Thyroid gland (tissue), 4 donors: ENCODE data around the gene MRPL41. TPM values are rescaled to one million over a fixed set of nuclear protein-coding genes. Genes with fewer than 3 reads are reported as not detected.
"Not testable (repeated sequence)": the region's sequence is repeated elsewhere in the genome, so short reads cannot be mapped to it uniquely, and the experiment has no call there.

Source experiments
- DNase-seq, 2 donors: peaks; one replicate each; pipeline ENCODE4 v3.0.0-alpha.2; 2019
- H3K27ac ChIP-seq, 3 donors: fragments of 200-600 bp; sonication (generic); 1 replicate in 2 of 3; 2 replicates in 1 of 3; pipeline ENCODE4 v1.5.1; 2016 to 2019; ENCODE audit warnings: mild to moderate bottlenecking in 1 of 3, moderate library complexity in 1 of 3
- H3K27me3 ChIP-seq: fragments of 200-600 bp; sonication (generic); one replicate; pipeline ENCODE4 v1.5.1; 2019
- H3K36me3 ChIP-seq, 2 donors: fragments of 200-600 bp; sonication (generic); one replicate each; pipeline ENCODE4 v1.5.1; 2016 to 2019
- H3K4me1 ChIP-seq, 2 donors: fragments of 200-600 bp; sonication (generic); one replicate each; pipeline ENCODE4 v1.5.1; 2017 to 2019
- H3K4me3 ChIP-seq, 3 donors: fragments of 200-600 bp; sonication (generic); replicated peaks in 1 of 3; 1 replicate in 2 of 3; 2 replicates in 1 of 3; pipeline ENCODE4 v1.5.1; 2016; ENCODE audit warnings: mild to moderate bottlenecking in 1 of 3
- H3K9me3 ChIP-seq: fragments of 200-600 bp; sonication (generic); one replicate; pipeline ENCODE4 v1.5.1; 2017
- POLR2A ChIP-seq, 2 donors: fragments of 450-650 bp; IDR thresholded peaks; one replicate each; pipeline ENCODE4 v1.6.1; 2017; ENCODE audit warnings: antibody characterized with exemption in 2 of 2, mild to moderate bottlenecking in 2 of 2, moderate library complexity in 1 of 2
- WGBS, 2 donors: methylation state at CpG; one replicate each; pipeline ENCODE4 v1.1.5; 2017; 5-methylcytosine and 5-hydroxymethylcytosine counted together
- intact Hi-C: fragments of 100-400 bp; cut with DNase I; formaldehyde crosslinking; loops from one replicate; pipeline ENCODE4 v1.15.1; 2023
- total RNA-seq, 4 donors: library from RNA; depleted of rRNA; stranded (reverse); fragments of >200 nt; gene quantifications; one replicate each; pipeline ENCODE4 v1.2.3, GENCODE V29; 2016
- TF ChIP-seq, protein P1 (sequence below), 6 experiments: fragments of 200-600 bp in 3 of 6; fragments of 450-650 bp in 3 of 6; sonication (generic) in 3 of 6; IDR thresholded peaks; one replicate each; pipeline ENCODE4 v1.5.1; 2016 to 2019; ENCODE audit warnings: antibody characterized with exemption in 6 of 6, mild to moderate bottlenecking in 2 of 6, inconsistent platforms in 1 of 6, moderate library complexity in 1 of 6

The MRPL41 gene
- total RNA-seq, 4 donors from 2014 or later, result 24.5 to 67.2 (median 47.7) TPM

DNA sequence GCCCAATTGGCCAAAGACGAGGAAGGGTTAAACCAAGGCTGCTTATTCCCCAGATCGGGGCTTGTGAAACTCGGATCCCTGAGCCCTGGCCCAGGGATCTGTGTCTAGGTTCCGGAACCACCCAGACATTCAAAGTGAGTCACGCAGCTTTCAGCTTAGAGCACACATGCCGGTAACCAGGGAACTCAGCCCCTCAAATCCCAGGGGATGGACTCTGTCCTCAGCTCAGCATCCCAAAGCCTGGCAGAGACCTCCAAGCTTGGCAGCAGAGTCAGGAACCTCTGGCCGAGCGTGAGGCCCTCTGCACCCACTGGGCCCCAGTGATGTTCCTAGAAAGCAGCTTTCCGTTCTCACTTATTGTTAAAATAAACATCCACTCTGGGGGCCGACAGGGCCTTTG lies 6.6 kb upstream of the MRPL41 start:
- 84% methylated on average over 6 to 9 of the region's 10 CpGs for WGBS, 2 donors
- Histone ChIP-seq H3K4me3 (no peak overlapping the region), H3K27ac (no peak overlapping the region)

DNA sequence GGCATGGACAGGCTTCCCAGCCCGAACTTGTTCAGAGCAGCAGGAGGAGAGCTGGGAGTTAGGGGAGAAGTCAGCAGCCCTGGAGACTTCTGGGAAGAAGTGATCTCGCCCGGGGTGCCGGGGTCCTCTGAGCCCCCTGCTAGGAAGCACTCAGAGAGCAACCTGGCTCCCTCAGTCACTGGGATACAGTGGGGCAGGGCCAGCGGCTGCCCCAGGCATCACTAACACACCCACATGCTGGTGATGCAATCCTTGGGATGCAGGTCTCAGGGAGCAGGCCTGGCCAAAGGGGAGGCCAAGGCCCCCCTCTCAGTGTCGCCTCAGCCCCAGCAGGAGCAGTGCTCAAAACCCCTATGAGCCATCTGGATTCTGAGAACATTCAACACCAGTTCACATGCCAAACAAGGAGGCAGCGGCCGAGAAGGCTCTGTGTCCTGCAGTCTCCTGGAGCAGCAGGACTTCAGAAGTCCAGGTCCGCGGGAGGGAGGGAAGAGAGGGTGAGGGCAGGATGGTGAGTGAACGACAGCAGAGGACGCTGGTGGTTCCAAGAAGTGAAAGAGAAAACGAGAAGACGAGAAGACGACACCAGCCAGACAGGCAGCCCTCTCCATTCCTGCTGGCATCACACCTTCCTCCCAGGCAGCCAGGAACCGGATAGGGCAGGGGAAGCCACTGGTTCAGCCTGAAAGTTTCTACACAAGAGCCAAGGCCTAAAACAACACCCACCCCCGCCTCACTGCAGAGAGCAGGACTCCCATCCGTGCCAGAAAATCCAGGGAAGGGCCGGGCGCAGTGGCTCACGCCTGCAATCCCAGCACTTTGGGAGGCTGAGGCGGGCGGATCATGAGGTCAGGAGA lies 3.8 kb upstream of the MRPL41 start:
- TF ChIP-seq, protein P1, sequence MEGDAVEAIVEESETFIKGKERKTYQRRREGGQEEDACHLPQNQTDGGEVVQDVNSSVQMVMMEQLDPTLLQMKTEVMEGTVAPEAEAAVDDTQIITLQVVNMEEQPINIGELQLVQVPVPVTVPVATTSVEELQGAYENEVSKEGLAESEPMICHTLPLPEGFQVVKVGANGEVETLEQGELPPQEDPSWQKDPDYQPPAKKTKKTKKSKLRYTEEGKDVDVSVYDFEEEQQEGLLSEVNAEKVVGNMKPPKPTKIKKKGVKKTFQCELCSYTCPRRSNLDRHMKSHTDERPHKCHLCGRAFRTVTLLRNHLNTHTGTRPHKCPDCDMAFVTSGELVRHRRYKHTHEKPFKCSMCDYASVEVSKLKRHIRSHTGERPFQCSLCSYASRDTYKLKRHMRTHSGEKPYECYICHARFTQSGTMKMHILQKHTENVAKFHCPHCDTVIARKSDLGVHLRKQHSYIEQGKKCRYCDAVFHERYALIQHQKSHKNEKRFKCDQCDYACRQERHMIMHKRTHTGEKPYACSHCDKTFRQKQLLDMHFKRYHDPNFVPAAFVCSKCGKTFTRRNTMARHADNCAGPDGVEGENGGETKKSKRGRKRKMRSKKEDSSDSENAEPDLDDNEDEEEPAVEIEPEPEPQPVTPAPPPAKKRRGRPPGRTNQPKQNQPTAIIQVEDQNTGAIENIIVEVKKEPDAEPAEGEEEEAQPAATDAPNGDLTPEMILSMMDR (IDR thresholded peaks at IDR 0.05), result no peak
- no peak for TF ChIP-seq POLR2A (IDR thresholded peaks at IDR 0.05)
- Histone ChIP-seq H3K36me3 (no peaks in the 10 kb centered on the region), H3K27me3 (no peaks in the 10 kb centered on the region), H3K4me3 (no peak overlapping the region), H3K4me1 (peaks cover 27 to 29% of the 10 kb centered on the region in 2 donors), H3K27ac (peak overlapping the region in 1 of 3 donors; percentile 45), H3K9me3 (no peaks in the 10 kb centered on the region)
- 76 to 77% methylated on average over 18 to 21 of the region's 23 CpGs for WGBS, 2 donors
- intact Hi-C loops, result no loop called here
- peak; percentile 76 to 81 for DNase-seq

More for the DNA sequence above, 6.6 kb upstream of the MRPL41 start:
- peaks cover 24 to 26% of the 10 kb centered on the region in 2 donors for H3K4me1 ChIP-seq
- H3K27me3 ChIP-seq, result no peaks in the 10 kb centered on the region
- DNase-seq, result peak in 1 of 2 donors; percentile 14
- no peaks in the 10 kb centered on the region for H3K9me3 ChIP-seq
- TF ChIP-seq, protein P1 (IDR thresholded peaks at IDR 0.05), result no peak
- TF ChIP-seq POLR2A (IDR thresholded peaks at IDR 0.05), result no peak
- H3K36me3 ChIP-seq, result peaks cover 0 to 4% of the 10 kb centered on the region in 2 donors
- intact Hi-C loops, result no loop called here

DNA sequence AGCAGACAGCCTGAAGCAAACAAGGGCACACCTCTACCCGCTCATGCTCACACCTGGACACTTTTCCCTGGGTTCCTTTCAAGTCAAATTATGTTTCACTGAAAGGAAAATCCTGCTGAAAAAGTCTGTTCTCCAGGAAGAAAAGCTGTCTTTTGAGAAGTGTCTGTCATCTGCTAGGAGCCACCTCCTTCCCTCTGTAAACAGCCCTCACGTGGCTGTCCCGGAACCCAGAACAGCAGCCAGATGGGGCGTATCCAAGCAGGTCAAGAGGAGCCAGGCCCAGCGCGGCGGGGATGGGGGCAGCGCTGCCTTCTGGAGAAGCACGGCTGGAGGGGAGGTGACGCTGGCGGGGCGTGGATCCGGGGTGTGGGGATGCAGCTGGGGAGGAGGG lies 1.5 kb upstream of the MRPL41 start, which contains the start of gene PNPLA7:
Gene PNPLA7 (minus strand): TSS at position 172 of the 391 bp plus-strand sequence. CDS start 205 bp downstream, outside the sequence.
- intact Hi-C loops, result loop anchor here (10.0 kb wide), 1 partner anchor 65 kb away; the partner anchor contains the start of gene EHMT1
- H3K4me3 ChIP-seq, result peak within 1 kb of the TSS; percentile 6 to 78 (median 50)
- H3K36me3 ChIP-seq, result no peaks in the 10 kb centered on the region
- TF ChIP-seq POLR2A (IDR thresholded peaks at IDR 0.05), result peak in 1 of 2 donors; percentile 41
- TF ChIP-seq, protein P1 (IDR thresholded peaks at IDR 0.05), result no peak
- no peaks in the 10 kb centered on the region for H3K9me3 ChIP-seq
- WGBS, 2 donors, result 0 to 9% methylated on average over 3 of the region's 13 CpGs
- H3K27ac ChIP-seq, result peak within 1 kb of the TSS; percentile 87 to 93 (median 89)
- H3K4me1 ChIP-seq, result peaks cover 27 to 29% of the 10 kb centered on the region in 2 donors
- DNase-seq, result peak; percentile 97 to 98
- H3K27me3 ChIP-seq, result no peaks in the 10 kb centered on the region

DNA sequence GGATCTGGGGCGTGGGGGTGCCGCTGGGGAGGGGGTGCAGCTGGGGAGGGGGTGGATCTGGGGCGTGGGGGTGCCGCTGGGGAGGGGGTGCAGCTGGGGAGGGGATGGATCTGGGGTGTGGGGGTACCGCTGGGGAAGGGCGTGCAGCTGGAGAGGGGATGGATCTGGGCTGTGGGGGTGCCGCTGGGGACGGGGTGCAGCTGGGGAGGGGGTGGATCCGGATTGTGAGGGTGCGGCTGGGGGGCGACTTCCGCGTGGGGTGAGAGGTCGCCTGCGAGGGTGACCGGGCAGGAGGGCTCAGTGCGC lies 768 bp upstream of the MRPL41 start:
- H3K4me1 ChIP-seq, result peaks cover 27 to 29% of the 10 kb centered on the region in 2 donors
- peak overlapping the region; percentile 6 to 78 (median 50) for H3K4me3 ChIP-seq
- DNase-seq, H3K36me3 ChIP-seq, H3K9me3 ChIP-seq, H3K27me3 ChIP-seq: not testable (repeated sequence)
- intact Hi-C loops, result loop anchor here (10.0 kb wide), 1 partner anchor 64 kb away; the partner anchor contains the start of gene EHMT1
- 0 to 2% methylated on average over 3 to 13 of the region's 17 CpGs for WGBS, 2 donors
- H3K27ac ChIP-seq, result peak overlapping the region; percentile 34 to 92 (median 87)

DNA sequence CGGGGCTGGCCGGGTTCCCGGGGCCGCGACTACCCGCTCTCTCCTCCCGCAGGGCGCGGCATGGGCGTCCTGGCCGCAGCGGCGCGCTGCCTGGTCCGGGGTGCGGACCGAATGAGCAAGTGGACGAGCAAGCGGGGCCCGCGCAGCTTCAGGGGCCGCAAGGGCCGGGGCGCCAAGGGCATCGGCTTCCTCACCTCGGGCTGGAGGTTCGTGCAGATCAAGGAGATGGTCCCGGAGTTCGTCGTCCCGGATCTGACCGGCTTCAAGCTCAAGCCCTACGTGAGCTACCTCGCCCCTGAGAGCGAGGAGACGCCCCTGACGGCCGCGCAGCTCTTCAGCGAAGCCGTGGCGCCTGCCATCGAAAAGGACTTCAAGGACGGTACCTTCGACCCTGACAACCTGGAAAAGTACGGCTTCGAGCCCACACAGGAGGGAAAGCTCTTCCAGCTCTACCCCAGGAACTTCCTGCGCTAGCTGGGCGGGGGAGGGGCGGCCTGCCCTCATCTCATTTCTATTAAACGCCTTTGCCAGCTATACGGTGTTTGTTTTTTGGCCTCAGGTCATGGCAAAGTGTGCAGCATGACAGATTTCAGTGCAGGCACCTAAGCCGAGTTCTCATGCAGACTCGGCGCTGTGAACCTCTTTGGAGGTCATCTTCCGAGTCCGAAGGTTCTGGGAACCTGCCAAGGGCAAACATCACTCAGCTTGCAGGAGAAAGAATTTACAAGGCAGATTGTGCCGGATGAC lies 516 bp downstream of the MRPL41 start:
- intact Hi-C loops, result loop anchor here (10.0 kb wide), 1 partner anchor 63 kb away; the partner anchor contains the start of gene EHMT1
- Histone ChIP-seq H3K9me3 (no peaks in the 10 kb centered on the region), H3K36me3 (peaks cover 0 to 5% of the 10 kb centered on the region in 2 donors), H3K27me3 (no peaks in the 10 kb centered on the region), H3K4me1 (peaks cover 27 to 29% of the 10 kb centered on the region in 2 donors), H3K4me3 (peak overlapping the region; percentile 7 to 89 (median 78)), H3K27ac (peak overlapping the region; percentile 69 to 79 (median 77))
- TF ChIP-seq, protein P1 (IDR thresholded peaks at IDR 0.05), result no peak
- TF ChIP-seq POLR2A (IDR thresholded peaks at IDR 0.05), result no peak
- WGBS, 2 donors, result 22 to 33% methylated on average over 23 to 32 of the region's 58 CpGs
- DNase-seq, result peak; percentile 37 to 38

DNA sequence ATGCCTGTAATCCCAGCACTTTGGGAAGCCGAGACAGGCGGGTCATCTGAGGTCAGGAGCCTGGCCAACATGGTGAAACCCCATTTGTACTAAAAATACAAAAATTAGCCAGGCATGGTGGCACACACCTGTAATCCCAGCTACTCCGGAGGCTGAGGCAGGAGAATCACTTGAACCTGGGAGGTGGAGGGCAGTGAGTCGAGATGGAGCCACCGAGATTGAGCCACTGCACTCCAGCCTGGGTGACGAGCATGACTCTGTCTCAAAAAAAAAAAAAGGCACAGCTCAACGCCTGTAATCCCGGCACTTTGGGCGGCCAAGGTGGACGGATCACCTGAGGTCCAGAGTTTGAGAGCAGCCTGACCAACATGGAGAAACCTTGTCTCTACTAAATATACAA lies 2.0 kb downstream of the MRPL41 start:
- not testable (repeated sequence) for DNase-seq, H3K27me3 ChIP-seq, H3K27ac ChIP-seq, H3K9me3 ChIP-seq, H3K4me3 ChIP-seq
- Histone ChIP-seq H3K4me1 (peaks cover 15 to 17% of the 10 kb centered on the region in 2 donors), H3K36me3 (peaks cover 4 to 16% of the 10 kb centered on the region in 2 donors)
- intact Hi-C loops, result loop anchor here (10.0 kb wide), 1 partner anchor 61 kb away; the partner anchor contains the start of gene EHMT1
- 87 to 94% methylated on average over 10 of the region's 10 CpGs for WGBS, 2 donors
